B cell (primary cell): Measurements from ENCODE around the gene GNE. TPM values are rescaled to one million over a fixed set of nuclear protein-coding genes. Genes with fewer than 3 reads are reported as not detected.

Experiments
- ATAC-seq: fragments of 200-7000 bp; cut with Tn5 transposase; one replicate; pipeline ENCODE4 v1.10.0; 2021; ENCODE audit warnings: low read depth, mild to moderate bottlenecking, moderate number of reproducible peaks, moderate library complexity
- CTCF ChIA-PET: fragments of 350-600 bp; sonication (Branson Sonifier 250); formaldehyde crosslinking; loops from one replicate; lab custom pipeline; 2021; ENCODE audit warnings: antibody characterized with exemption, inconsistent platforms; lab: Charles Lee
- POLR2A ChIA-PET: fragments of 350-600 bp; sonication (Branson Sonifier 250); formaldehyde crosslinking; loops from one replicate; lab custom pipeline; 2021; ENCODE audit warnings: antibody characterized with exemption; lab: Charles Lee
- DNase-seq: peaks from one replicate; pipeline ENCODE4 v3.0.0; 2013
- H2AFZ ChIP-seq: 2 replicates; pipeline ENCODE4 v1.6.1; 2012; ENCODE audit warnings: mild to moderate bottlenecking, low read depth, low read length; ENCODE audit not compliant: insufficient read depth, poor library complexity, severe bottlenecking
- H3K27ac ChIP-seq, 2 donors: 1 replicate in 1 of 2; 2 replicates in 1 of 2; pipeline ENCODE4 v1.5.1; 2012 to 2013; ENCODE audit warnings: low read length in 2 of 2, mild to moderate bottlenecking in 2 of 2, moderate library complexity in 1 of 2
- H3K27me3 ChIP-seq, 4 experiments: fragments of 200-600 bp in 1 of 4; sonication (generic) in 1 of 4; replicated peaks in 1 of 4; 1 replicate in 2 of 4; 2 replicates in 2 of 4; pipeline versions ENCODE4 v1.6.1 to v1.7.0; 2013 to 2016; ENCODE audit warnings: low read length in 3 of 4, mild to moderate bottlenecking in 2 of 4, mixed read lengths in 1 of 4, moderate library complexity in 1 of 4; ENCODE audit not compliant: insufficient read depth in 4 of 4, control insufficient read depth in 3 of 4; ENCODE audit errors: control extremely low read depth in 1 of 4
- H3K36me3 ChIP-seq, 2 experiments: replicated peaks in 1 of 2; 1 replicate in 1 of 2; 2 replicates in 1 of 2; pipeline versions ENCODE4 v1.6.1 to v1.7.1; 2013; ENCODE audit warnings: low read length in 1 of 2; ENCODE audit not compliant: insufficient read depth in 2 of 2, control insufficient read depth in 1 of 2; ENCODE audit errors: control extremely low read depth in 1 of 2, extremely low read depth in 1 of 2
- H3K4me1 ChIP-seq, 2 donors: fragments of 200-600 bp in 1 of 2; sonication (generic) in 1 of 2; 1 replicate in 1 of 2; 2 replicates in 1 of 2; pipeline versions ENCODE4 v1.5.1 to v1.6.1; 2013 to 2017; ENCODE audit warnings: low read length in 2 of 2; ENCODE audit not compliant: control insufficient read depth in 2 of 2, insufficient read depth in 2 of 2
- H3K4me2 ChIP-seq: replicated peaks from 2 replicates; pipeline ENCODE3; 2012; ENCODE audit warnings: mild to moderate bottlenecking, low read depth, low read length; ENCODE audit not compliant: poor library complexity, severe bottlenecking
- H3K4me3 ChIP-seq, 5 experiments: fragments of 200-600 bp in 1 of 5; sonication (generic) in 1 of 5; 1 replicate in 3 of 5; 2 replicates in 2 of 5; pipeline versions ENCODE4 v1.5.1 to v1.7.0; 2011 to 2016; ENCODE audit warnings: low read length in 4 of 5, mild to moderate bottlenecking in 4 of 5, low read depth in 2 of 5, control low read depth in 1 of 5, moderate library complexity in 1 of 5; ENCODE audit not compliant: insufficient read depth in 1 of 5; ENCODE audit errors: control extremely low read depth in 1 of 5, extremely low read depth in 1 of 5
- H3K79me2 ChIP-seq: fragments of 200-600 bp; sonication (generic); one replicate; pipeline ENCODE4 v1.6.0; 2016; ENCODE audit warnings: low read length; ENCODE audit not compliant: control insufficient read depth, insufficient read depth
- H3K9ac ChIP-seq: fragments of 200-600 bp; sonication (generic); 2 replicates; pipeline ENCODE4 v1.6.1; 2017; ENCODE audit warnings: mild to moderate bottlenecking, low read length, moderate library complexity
- H3K9me3 ChIP-seq, 3 donors: one replicate each; pipeline versions ENCODE4 v1.6.1 to v1.7.1; 2013; ENCODE audit warnings: low read length in 2 of 3; ENCODE audit not compliant: control insufficient read depth in 2 of 3, insufficient read depth in 1 of 3; ENCODE audit errors: control extremely low read depth in 1 of 3
- H4K20me1 ChIP-seq: 2 replicates; pipeline ENCODE4 v1.6.0; 2012; ENCODE audit warnings: mild to moderate bottlenecking, low read length; ENCODE audit not compliant: insufficient read depth, control insufficient read depth, poor library complexity, severe bottlenecking
- H3K27ac Mint-ChIP-seq: one replicate; pipeline ENCODE4 v1.8.0; 2021; ENCODE audit warnings: mixed read lengths
- H3K27me3 Mint-ChIP-seq: one replicate; pipeline ENCODE4 v1.8.0; 2021; ENCODE audit warnings: mixed read lengths
- H3K4me1 Mint-ChIP-seq: one replicate; pipeline ENCODE4 v1.8.0; 2021; ENCODE audit warnings: mixed read lengths
- H3K4me3 Mint-ChIP-seq: one replicate; pipeline ENCODE4 v1.8.0; 2021; ENCODE audit warnings: mixed read lengths
- H3K9me3 Mint-ChIP-seq: one replicate; pipeline ENCODE4 v1.8.0; 2022; ENCODE audit warnings: mixed read lengths; ENCODE audit not compliant: insufficient read depth
- CTCF ChIP-seq: fragments of 200-600 bp; IDR thresholded peaks from one replicate; pipeline ENCODE4 v1.8.0; 2022; ENCODE audit warnings: antibody characterized with exemption, mild to moderate bottlenecking
- EZH2 ChIP-seq: IDR thresholded peaks from 2 replicates; pipeline ENCODE4 v1.6.1; 2012; ENCODE audit warnings: borderline replicate concordance, low read depth, mild to moderate bottlenecking, moderate library complexity, low read length; ENCODE audit not compliant: insufficient read depth, poor library complexity, severe bottlenecking
- WGBS: methylation state at CpG from one replicate; pipeline ENCODE4 v1.1.5; 2013; ENCODE audit warnings: missing lambda C conversion rate; ENCODE audit not compliant: insufficient coverage; 5-methylcytosine and 5-hydroxymethylcytosine counted together
- intact Hi-C: fragments of 100-400 bp; cut with micrococcal nuclease; formaldehyde crosslinking; loops from one replicate; pipeline ENCODE4 v1.10.0; 2022
- polyA plus RNA-seq: library from polyadenylated mRNA; depleted of rRNA; stranded (reverse); fragments of >200 nt; gene quantifications from 2 replicates; pipeline ENCODE4 v1.2.3, GENCODE V29; 2012
- total RNA-seq, 2 donors: library from RNA; stranded (reverse); fragments of 120-200 nt in 1 of 2; gene quantifications; 1 replicate in 1 of 2; 2 replicates in 1 of 2; pipeline versions ENCODE4 v1.2.3 to v1.2.4, GENCODE V29; 2013 to 2022

The GNE gene
- total and polyA plus RNA-seq, 2 donors (not counting 1 experiment from before 2014, with no cell fraction given), result 8.3 to 20.6 TPM

- Histone ChIP-seq H3K79me2 (no peaks in the 10 kb centered on the region), H2AFZ (no peak overlapping the region), H3K27me3 (no peaks in the 10 kb centered on the region), H4K20me1 (no peaks in the 10 kb centered on the region), H3K27ac (no peak overlapping the region), H3K9me3 (no peaks in the 10 kb centered on the region), H3K4me1 (no peaks in the 10 kb centered on the region), H3K4me2 (no peak overlapping the region), H3K4me3 (no peak overlapping the region), H3K36me3 (no peaks in the 10 kb centered on the region), H3K9ac (no peak overlapping the region)
- H3K4me3 Mint-ChIP-seq, result no peak overlapping the region
- no peak overlapping the region for H3K27ac Mint-ChIP-seq
- no peaks in the 10 kb centered on the region for H3K27me3 Mint-ChIP-seq
- no peak for ATAC-seq
- intact Hi-C loops, result no loop called here
- no peaks in the 10 kb centered on the region for H3K9me3 Mint-ChIP-seq
- POLR2A ChIA-PET, result no interaction called here
- H3K4me1 Mint-ChIP-seq, result no peaks in the 10 kb centered on the region
- no peak for TF ChIP-seq EZH2
- TF ChIP-seq CTCF, result no peak
- CTCF ChIA-PET, result no interaction called here
- DNase-seq, result no peak
- 100% methylated on average over 1 of the region's 3 CpGs for WGBS
Measured at GRCh38 chr9:36289836-36290435, 31.7 kb upstream of the GNE start.

- no peak overlapping the region for H2AFZ ChIP-seq
- TF ChIP-seq EZH2 (no peak), CTCF (no peak)
- H3K27me3 Mint-ChIP-seq, result no peaks in the 10 kb centered on the region
- no peak overlapping the region for H3K27ac Mint-ChIP-seq
- H3K4me2 ChIP-seq, result no peak overlapping the region
- intact Hi-C loops, result no loop called here
- DNase-seq (no peak), ATAC-seq (no peak)
- CTCF ChIA-PET, result interaction anchor here (0.7 to 1.2 kb wide), 2 partner anchors 43 to 55 kb away, joined by 3 read pairs; no protein-coding TSS in a partner anchor
- H3K4me1 ChIP-seq, result no peaks in the 10 kb centered on the region
- H3K9me3 ChIP-seq, result no peaks in the 10 kb centered on the region
- no CpG with 5 or more reads among the region's 3 CpGs for WGBS
- H3K27ac ChIP-seq, result no peak overlapping the region
- H3K27me3 ChIP-seq, result no peaks in the 10 kb centered on the region
- H3K36me3 ChIP-seq, result no peaks in the 10 kb centered on the region
- no peak overlapping the region for H3K4me3 ChIP-seq
- H3K79me2 ChIP-seq, result no peaks in the 10 kb centered on the region
- no peaks in the 10 kb centered on the region for H4K20me1 ChIP-seq
- H3K4me1 Mint-ChIP-seq, result no peaks in the 10 kb centered on the region
- POLR2A ChIA-PET, result interaction anchor here (0.7 kb wide), 1 partner anchor 37 kb away, joined by 4 read pairs; no protein-coding TSS in a partner anchor
- H3K9me3 Mint-ChIP-seq, result no peaks in the 10 kb centered on the region
- H3K4me3 Mint-ChIP-seq, result no peak overlapping the region
- H3K9ac ChIP-seq, result no peak overlapping the region
Measured at GRCh38 chr9:36288070-36288469, 29.8 kb upstream of the GNE start.
